AG20443 (cell line): ENCODE results near the gene TYK2.

Experiments
- DNase-seq: peaks from one replicate; pipeline ENCODE4 v3.0.0; 2012; ENCODE audit warnings: low spot score, mixed read lengths

TYK2 gene

GRCh38 chr19:10309423-10309822 is 70.9 kb downstream of the TYK2 start, which contains the start of gene ZGLP1:
ZGLP1 (minus strand) TSS chr19:10309815.
- no peak for DNase-seq

DNA sequence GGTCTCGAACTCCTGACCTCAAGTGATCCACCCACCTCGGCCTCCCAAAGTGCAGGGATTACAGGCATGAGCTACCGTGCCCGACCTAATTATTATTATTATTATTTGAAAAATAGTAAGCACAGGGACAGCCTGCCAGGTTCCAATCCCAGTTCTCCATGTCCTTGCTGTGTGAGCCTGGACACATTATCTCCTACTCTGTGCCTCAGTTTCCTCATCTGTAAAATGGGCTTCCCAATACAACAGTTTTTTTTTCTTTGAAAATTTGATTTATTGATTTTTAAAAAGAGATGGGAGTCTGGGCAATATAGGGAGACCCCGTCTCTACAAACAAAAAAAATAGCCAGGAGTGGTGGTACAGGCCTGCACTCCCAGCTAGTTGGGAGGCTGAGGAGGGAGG is 74.0 kb downstream of the TYK2 start:
- no peak for DNase-seq

GRCh38 chr19:10305139-10305806 is 75.1 kb downstream of the TYK2 start:
- DNase-seq, result peak; percentile 67
